GM19467 (cell line): ENCODE measurements around the gene CYTH1.

ENCODE experiments used
- ATAC-seq: cut with Tn5 transposase; IDR thresholded peaks from one replicate; pipeline ENCODE4 v1.9.1; 2021; ENCODE audit warnings: mild to moderate bottlenecking, moderate library complexity; ENCODE audit not compliant: unreplicated experiment

Gene CYTH1

GRCh38 chr17:78718575-78719208 is 63.4 kb downstream of the CYTH1 start:
- no peak for ATAC-seq

DNA sequence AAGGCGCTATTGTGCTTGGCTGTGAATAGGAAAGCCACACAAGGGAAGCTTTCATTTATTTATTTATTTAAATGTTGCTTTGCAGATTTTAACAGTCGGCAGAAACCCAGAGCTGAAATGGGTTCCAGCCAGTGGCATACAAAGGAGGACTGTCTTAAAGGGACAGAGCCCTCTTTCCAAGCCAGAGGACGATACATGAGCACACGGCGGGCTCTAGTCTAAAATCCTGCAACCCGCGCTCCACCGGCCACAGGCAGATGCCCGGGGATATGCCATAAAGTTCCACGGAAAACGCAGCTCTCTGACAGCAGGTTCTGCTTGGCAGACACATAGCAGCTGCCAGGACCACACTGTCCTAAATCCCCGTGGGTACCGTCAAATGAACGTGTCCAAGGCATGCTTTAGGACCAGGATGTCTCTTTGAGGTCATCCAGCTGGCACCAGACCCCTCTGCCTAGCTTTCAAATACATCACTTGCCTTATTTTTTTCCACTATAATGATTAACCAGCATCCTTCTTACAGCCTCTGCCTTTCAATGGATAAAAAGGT is 64.6 kb downstream of the CYTH1 start:
- ATAC-seq = no peak

DNA sequence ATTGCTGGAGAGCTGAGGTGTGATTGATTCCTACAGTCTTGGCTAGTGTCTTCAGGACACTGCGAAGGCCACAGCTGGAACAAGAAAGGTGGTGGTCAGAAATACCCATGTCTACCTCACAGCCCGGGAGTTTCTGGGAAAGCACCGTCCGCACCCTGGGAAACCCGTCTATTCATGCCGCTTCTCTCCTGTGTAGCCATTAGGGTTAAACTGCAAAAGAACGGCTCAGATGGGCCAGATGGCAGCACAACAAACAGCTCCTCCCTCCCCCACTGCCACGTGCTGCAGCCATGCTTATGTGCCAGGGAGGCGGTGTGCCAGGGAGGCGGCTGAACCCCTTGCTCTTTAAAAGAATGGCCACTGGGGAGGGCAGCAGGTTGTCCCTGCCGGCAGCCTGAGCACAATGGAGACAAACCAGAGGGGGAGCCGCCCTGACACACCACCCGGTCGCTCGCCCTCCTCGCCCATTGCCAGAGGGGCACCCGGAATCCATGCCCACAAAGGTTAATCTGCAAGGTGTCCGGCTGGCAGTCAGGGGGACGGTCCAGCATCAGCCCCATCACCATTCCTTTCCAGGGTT is 65.2 kb downstream of the CYTH1 start:
- no peak for ATAC-seq

DNA sequence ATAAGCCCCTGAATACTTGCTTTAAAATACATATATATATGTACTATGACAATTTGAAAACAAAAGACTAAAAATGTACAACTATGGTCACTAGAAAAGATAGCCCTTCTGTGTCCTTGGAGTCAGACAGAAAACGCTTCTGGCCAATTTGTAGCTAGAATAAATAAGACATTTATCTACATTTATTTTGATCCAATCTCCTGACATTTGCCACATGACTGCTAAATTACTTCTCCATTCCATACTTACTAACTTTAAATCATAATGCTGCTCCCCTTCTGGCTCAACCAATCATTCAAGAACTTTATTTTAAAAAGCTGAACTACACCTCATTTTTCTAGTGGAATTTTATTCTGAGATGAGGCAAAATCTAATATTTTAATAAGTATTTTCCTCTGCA is 65.8 kb downstream of the CYTH1 start:
- ATAC-seq = no peak

DNA sequence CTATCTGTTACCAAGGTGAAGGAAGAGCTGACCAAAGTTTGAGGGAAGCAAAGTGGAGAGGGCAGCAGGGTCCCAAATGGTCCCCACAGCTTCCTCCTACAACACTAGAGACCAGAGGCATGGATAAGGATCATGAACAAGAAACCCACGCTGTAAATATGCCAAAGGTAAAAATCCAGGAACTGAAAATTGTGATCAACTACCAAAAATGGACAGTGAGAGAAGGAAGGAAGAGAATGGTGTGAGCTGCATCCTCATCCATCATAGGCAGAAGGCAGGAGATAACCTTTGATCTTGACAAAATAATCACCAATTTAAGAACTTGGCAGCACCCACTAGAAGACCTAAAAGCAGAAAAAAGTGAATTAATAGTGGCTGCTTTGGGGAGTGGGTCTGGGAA is 66.2 kb downstream of the CYTH1 start:
- ATAC-seq = no peak

- no peak for ATAC-seq
Observed at GRCh38 chr17:78715000-78715771, 66.9 kb downstream of the CYTH1 start.

DNA sequence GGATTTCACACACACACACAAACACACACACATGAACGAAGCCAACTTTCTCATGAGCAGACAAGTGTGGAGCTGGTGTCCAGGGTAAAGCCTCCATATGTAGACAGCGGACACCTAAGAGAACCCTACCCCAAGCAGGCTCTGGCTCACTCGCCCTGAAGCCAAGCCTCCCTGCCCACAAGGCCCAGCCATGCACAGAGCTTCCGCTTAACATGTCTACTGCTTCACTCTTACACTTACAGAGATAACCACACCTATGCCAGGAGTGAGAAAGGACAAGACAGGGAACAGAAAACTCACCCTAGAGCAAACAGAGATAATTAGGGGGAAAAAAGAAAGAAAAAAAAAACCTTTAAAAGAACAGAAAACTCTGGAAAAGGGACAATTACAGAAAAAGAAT is 67.5 kb downstream of the CYTH1 start:
- ATAC-seq = no peak

DNA sequence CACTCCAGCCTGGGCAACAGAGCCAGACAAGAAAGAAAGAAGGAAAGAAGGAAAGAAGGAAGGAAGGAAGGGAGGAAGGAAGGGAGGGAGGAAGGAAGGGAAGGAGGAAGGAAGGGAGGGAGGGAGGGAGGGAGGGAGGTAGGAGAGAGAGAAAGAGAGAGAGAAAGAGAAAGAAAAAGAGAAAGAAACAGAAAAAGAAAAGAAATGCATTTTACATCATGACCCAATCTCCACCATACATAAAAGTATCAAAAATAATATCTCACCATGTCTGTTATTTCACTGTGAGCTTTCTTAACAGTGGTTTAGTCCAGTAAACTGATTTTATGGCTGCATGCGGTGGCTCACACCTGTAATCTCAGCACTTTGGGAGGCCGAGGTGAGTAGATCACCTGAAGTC is 70.0 kb downstream of the CYTH1 start:
- ATAC-seq = no peak

DNA sequence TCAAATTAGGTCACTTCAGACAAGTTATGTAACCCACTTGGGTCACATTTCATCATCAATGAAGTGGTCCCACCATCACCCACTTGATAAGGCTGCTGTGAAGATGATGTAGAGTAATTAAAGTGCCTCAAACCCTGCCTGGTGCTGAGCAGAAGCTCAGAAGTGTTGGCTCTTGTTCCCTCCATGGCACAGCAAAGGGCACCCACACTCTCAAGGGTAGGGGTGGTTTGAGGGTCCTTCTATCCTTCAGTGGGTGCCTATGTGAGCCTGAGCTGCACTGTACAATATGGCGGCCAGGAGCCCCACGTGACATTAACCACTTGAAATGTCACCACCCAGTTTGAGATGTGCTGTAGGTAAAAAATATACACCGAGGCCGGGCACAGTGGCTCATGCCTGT is 71.5 kb downstream of the CYTH1 start:
- no peak for ATAC-seq

- ATAC-seq = no peak
Observed at GRCh38 chr17:78709751-78710181, 72.3 kb downstream of the CYTH1 start.

- ATAC-seq = no peak
Observed at GRCh38 chr17:78709119-78709681, 72.9 kb downstream of the CYTH1 start.

- no peak for ATAC-seq
Observed at GRCh38 chr17:78708510-78708973, 73.5 kb downstream of the CYTH1 start.

GRCh38 chr17:78707923-78708322 is 74.2 kb downstream of the CYTH1 start:
- ATAC-seq = no peak

- no peak for ATAC-seq
Observed at GRCh38 chr17:78707016-78707415, 75.1 kb downstream of the CYTH1 start.

DNA sequence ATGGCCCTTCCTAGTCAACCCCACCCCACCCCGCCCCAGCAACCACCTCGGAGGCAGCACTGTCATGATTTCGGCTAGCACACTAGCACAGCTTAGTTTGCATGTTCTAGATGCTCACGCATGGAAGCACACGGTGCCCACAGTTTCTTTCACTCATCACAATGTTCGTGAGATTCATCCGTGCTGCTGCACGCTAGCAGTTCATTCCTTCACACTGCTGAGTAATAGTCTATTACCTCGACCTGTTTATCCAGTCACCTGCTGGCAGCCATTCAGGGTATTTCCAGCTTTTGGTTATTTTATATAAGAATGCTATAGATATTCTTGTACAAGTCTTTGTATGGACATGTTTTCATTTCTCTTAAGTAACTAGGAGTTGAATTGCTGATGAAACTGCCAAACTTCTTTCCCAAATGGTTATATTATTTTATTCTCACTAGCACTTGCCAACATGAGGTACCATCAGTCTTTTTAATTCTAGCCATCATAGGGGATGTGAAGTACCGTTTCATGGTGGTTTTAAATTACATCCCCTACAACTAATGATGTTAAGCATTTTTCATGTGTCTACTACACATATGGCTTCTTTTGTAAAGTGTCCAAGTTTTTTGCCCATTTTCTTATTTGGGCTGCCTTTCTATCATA is 75.7 kb downstream of the CYTH1 start:
- ATAC-seq = peak; percentile 59

GRCh38 chr17:78705071-78705470 is 77.0 kb downstream of the CYTH1 start:
- ATAC-seq = no peak

DNA sequence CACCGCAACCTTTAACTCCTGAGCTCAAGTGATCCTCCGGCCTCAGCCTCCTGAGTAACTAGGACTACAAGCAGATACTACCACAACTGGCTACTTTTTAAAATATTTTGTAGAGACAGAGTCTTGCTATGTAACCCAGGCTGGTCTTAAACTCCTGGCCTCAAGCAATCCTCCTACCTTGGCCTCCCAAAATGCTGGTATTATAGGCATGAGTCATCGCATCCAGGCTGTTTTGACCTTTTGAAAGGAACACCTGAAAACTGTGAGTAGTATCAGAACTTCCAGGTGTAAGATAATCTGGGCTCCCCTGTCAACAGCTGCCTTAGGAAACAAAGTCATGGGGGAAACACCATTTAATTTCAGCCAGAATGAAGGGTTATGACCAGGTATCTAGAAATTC is 77.5 kb downstream of the CYTH1 start:
- ATAC-seq = no peak

- ATAC-seq = no peak
Observed at GRCh38 chr17:78697554-78698343, 84.3 kb downstream of the CYTH1 start.

- ATAC-seq = no peak
Observed at GRCh38 chr17:78697122-78697521, 85.0 kb downstream of the CYTH1 start.
